Islet of Langerhans (tissue), 1 donor: ENCODE data around the gene GPC6.
A peak's percentile ranks its signal among the peaks of the same experiment; 100 is the strongest.

ENCODE experiments used
- FAIRE-seq: peaks from one replicate; lab custom pipeline; 2011; peaks lifted over from hg19 to GRCh38; lab: Jason Lieb, UNC

GPC6 gene

DNA sequence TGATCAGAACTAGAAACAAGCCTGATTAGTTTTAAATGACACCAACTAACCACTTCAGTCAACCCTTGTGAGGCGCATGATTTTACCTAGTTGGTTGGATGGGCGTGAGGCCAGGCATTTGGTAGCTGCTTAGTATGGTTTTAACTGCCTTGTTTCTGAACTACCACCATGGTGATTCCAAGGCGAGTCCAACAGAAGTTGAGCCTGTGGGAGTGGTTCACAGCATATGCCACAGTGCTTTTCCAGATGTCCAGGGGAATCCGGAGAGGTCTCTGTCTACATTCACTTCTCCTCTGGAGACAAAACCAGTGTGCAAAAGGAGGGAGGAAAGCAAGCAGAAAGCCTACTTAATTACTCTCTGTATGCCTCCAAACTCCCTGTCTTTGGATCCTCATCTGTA, 524.1 kb downstream of the GPC6 start:
- FAIRE-seq, result no peak

DNA sequence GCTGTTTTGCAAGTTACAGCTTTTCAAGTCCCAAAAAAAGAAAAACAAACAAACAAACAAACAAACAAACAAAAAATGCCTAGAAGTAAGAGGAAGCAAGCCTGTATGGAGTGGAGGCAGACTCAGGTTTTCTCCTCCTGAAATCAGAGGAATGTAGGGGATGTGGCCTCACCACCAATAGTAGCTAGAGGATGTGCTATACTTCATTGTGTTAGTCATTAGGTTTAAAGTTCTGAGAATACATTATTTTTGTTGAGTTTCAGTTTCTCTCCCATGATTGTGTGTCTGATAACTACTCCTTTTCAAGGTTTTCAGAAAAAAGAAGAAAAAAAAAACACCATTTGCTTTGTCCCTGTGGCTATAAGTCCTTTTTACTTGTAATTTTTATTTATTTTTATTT, 524.5 kb downstream of the GPC6 start:
- no peak for FAIRE-seq

DNA sequence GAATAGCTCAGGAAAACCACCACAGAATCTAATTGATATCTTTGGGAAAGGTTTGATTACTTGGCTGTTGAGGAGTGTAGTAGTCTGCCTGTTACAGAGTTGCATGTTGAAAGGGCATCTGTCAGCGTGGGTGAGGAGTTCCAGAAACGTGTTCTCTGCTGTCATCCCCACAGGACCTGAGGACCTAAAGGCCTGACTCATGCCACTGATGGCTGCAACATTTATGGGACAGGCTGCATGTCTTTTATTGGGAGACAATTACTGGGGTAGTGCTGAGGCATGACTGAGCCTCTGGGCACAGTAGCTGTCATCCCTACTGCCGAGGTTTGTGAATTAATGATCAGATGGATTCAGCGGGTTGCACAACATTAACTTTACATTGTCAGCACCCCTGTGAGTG, 525.9 kb downstream of the GPC6 start:
- FAIRE-seq, result no peak

DNA sequence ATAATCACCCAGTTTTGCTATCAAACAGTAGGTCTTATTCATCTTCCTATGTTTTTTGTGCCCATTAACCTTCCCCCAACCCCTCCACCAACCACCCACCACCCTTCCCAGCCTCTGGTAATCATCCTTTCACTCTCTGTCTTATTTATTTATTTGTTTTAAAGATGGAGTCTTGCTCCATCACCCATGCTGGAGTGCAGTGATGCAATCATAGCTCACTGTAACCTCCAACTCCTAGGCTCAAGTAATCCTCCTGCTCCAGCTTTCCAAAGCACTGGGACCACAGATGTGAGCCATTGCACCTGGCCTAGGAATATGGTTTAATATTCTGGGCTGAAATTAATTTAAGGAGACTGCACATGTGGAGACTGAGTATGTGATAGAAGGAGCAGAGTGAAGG, 527.0 kb downstream of the GPC6 start:
- FAIRE-seq, result no peak

DNA sequence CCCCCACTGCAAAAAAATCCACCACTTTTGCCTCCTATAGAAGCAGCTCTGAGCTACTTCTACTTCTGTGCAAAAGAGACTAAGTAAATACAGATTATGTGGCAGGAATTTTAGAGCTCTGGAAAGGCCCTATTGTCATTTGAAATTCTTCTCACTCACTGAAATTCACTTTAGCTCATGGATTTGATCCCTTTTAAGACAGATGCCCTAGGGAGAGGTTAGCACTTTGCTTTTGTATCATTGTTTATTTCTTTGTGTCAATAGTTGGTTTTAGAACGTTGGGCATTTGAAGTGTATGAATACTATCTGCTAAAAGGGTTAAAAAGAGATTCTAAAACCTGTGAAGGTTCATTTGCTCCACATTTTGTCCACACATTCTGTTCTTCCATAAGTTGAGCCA, 528.7 kb downstream of the GPC6 start:
- no peak for FAIRE-seq

DNA sequence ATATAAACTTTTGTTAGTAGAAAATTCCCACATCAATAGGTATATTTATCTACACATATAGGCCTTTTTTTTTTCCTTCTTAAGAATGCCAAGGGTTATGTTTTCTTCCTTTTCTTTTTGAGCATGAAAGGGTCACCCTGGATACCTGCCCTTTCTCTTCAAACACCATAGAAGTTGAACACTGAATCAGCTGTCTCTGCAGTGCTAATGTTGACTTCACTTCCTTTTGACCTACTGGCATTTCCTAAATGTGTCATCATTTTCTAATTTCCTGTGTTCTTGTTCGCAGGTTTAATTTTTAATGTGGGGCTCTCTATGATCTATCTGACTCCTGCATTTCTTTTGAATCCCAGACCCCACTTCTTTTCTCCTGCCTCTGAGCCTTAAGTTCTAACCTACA, 532.0 kb downstream of the GPC6 start:
- FAIRE-seq, result no peak

DNA sequence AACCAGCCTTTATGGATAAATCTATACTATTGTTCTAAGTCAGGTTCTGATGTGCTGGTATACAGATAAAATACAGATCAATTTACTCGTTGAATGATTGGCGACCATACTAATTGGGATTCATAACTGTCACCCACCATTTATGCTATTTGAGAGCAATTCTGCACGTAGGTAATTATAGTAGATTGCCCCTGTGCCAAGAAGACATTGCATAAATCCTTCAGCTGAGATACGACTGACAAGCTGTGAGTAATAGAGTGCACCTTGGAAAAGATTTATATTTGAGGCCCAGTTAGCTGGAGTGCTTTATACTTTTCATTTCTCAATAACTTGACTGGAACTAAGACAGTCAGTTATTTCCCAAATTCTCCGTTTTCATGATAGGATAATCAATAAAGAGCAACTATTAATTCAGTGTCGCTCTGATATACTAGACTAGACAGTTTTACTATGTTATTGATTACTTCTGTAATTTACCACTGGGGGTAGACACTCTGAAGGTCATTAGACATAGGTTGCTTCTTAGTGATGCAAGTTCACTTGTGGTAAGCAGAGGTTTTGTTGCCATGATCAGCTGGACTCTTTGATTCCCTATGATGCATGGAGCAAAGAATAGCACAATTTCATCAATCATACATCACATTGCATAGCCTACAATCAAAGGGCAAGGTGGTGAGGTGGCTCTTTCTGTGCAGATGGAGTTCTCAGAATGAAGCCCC, 536.3 kb downstream of the GPC6 start:
- no peak for FAIRE-seq

DNA sequence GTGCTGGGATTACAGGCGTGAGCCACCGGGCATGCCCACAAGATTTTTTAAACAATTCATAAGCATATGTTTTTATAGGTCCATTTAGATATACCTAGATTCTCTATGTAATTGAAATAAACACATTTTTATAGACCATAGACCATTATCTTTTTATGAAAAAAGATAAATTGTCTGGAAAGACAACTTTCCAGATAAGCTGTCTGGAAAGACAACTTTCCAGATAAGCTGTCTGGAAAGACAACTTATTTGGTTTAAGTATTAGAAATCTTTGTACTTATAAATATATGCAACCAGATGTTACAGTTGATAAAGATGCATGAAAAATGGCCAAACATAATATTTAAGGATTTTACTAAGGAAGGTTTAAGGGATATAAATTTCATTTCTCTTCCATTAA, 538.5 kb downstream of the GPC6 start:
- FAIRE-seq, result no peak

DNA sequence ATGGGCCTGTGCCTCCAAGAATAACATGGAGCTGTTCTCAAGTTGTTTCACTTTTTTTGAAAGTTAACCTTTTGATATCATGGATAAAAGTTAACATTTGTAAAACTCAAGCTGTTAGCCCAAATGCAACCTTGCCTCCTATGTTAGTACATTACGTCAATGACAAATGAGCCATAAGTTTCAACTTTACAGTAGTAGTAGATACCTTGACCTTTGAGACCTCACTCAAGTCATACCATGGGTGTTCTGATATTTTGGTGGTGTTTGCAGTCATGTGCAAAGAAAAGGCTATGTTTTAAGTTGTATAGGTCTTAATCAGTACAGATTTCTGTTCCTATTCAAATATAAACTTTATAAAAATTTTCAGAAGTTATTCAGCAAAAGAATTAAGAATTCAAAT, 539.2 kb downstream of the GPC6 start:
- no peak for FAIRE-seq

DNA sequence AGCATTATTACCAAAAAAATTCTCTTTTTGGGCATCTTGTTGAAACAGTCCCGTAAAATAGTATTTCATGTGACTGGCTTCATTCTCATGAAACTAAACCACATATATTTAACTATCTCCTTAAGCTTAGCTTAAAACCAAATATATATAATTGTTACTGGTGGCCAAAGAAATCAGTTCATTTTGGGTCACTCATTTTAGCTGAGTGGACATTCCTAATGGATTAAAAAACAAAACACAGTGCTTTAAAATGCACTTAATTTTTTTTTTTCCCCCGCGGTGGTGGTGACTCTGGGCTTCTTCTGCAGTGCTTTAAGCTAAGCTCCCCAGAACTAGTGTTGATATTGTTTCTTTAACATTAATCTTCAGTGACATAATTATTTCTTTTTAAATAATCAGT, 540.1 kb downstream of the GPC6 start:
- no peak for FAIRE-seq

DNA sequence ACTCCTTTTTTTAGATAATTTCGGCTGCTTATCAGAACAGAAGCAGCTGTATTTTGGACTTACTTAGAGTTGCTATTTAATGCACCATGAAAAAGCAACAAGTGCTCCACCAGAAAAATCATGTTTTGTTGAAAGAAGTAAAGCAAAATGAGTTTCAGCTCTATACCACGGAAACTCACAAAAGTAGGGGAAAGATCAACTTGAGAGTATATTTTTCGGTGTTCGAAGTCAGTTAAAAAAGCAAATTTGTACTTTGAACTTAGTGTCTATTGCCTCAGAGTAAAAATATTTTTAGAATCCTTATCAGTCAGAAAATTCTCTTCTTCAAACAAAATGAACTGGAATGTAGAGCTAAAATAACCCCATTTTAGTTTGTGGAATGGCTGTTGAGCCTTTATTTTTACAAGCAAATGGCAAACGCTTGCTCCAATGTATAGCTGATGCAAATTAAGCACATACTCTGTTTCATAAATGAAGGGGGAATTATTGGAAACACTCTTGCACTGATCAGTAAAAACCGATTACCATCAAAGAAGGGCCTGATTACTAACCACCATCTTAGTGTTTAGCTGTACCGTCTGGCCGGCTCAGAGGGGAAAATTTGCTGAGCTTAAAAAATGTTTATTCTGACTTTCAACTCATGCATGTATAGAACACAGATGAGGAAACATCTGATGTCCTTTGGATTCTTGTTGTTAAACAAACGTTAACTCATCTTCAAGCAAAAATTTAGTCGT, 540.7 kb downstream of the GPC6 start:
- no peak for FAIRE-seq

DNA sequence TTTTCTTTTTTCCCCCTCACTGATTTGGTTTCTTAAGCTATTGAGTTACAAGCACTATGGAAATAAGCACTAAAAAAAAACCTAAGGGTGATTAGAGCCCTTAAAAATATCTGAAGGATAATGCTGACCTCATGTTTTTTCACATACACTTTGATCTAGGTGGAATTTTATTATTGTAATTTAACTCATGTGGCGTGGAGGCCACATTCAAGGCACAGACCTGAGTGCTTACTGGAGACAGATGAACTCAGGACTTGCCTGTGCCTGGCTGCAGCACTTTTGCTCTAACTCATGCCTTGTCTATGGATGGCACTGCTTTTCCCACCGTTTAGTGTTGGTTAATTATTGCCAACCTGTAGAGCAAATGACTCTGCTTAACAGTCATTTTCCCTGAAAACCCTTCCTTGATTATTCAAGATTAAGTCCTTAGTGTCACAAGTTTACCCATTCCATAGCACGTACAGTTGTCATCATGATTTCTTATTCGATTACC, 541.4 kb downstream of the GPC6 start:
- peak; percentile 64 for FAIRE-seq

DNA sequence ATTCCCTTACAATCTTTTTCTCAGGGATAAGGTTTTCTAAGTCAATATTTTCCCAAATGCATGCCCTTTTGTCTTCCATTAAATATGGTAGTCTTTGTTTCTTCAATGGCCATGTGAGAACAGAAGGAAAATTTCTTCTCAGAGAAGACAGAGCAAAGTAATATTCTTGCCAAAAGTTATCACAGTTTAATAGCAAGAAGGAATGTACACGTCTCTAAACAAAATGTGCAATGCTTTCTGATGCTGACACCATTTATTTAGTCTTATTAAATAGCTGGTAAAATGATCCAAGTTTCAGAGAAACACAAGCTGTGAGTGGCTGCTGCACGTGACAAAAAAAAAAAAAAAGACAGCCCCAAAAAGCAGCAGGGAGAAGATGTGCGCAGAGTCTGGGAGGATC, 542.5 kb downstream of the GPC6 start:
- FAIRE-seq, result no peak

DNA sequence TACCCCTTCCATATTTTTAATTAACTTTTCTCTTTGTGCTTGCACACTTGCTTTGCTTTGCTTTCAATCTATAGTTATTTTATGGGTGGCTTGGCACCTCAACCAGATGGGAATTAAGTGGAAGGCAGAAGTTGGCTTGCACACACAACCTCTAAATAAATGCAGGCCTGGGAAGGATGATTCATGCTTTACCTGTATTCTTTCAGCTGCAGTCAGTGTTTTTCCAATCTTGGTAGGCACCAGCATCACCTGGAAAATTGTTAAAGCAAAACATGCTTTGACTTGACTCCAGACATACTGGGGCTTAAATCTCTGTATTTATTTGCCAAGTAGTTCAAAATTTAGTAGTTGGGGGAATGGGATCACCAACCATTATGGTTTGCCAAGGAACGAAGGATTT, 543.0 kb downstream of the GPC6 start:
- FAIRE-seq, result peak; percentile 30

DNA sequence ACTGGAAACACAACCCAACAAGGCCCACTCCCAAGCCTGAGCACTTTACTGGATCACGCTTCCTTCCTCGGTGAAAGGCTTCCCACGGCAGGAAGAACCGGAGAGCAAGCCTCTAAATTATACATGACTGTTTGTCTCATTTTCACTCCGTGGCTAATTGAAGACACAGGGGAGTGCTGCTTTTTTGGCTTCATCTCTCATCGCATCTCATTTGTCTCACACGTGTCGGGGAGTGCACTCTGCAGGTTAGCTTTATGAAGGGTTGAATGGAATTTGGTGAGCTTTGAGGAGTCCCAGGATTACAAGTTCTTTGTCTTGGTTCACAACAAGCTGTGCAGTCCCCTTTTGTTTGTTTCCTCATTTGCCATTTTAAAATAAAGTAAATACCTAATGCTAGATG, 544.6 kb downstream of the GPC6 start:
- FAIRE-seq, result no peak

DNA sequence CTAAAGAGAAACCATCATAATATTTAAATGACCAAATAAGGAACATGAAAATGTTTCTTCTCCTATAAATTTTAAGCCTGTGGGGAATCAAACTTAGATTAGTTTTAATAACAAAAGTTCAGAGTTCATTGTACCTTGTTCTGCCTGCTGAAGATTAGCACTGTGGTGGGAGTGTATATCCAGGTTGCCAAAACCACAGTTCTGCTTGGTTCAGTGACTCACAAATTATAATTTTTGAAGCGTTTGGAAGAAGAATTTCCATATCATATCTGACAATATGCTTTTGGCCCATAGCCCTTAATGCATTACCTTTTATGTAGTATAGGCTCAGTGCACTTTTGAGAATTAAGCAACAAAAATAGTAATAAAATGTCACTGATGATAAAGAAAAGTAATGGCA, 545.2 kb downstream of the GPC6 start:
- FAIRE-seq, result no peak

DNA sequence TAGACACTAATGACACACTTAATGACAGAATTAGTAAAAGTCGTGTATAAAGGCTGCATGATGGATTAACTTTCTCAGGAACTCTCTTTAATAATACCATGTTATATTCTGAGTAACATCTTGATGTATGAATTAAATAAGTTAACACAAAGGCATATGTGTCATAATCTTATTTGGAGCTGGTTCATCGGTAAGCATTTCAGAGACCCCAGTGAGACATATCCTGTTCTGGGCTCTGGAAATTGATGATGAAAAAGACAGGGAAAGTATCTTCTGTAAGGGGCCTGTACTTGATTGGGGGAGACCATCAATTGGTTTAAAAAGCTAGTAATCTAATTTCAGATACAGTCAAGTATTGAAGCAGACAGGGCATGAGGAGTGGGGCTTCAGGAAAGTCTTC, 547.9 kb downstream of the GPC6 start:
- peak; percentile 58 for FAIRE-seq

DNA sequence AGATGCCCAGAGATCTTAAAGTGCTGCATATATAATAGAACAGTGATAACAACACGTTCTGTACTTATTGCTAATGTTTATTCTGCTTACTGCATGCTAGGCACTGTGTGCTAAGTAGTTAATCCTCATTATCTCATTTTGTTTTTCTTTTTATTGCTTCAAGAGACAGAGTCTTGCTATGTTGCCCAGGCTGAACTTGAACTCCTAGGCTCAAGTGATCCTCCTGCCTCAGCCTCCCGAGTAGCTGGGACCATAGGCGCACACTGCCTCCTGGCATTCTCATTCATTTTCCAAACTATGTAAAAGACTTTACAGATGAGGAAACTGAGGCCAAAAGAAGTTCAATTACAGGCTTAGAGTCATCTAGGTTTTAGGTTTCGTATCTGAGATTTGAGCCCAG, 548.4 kb downstream of the GPC6 start:
- FAIRE-seq, result no peak

DNA sequence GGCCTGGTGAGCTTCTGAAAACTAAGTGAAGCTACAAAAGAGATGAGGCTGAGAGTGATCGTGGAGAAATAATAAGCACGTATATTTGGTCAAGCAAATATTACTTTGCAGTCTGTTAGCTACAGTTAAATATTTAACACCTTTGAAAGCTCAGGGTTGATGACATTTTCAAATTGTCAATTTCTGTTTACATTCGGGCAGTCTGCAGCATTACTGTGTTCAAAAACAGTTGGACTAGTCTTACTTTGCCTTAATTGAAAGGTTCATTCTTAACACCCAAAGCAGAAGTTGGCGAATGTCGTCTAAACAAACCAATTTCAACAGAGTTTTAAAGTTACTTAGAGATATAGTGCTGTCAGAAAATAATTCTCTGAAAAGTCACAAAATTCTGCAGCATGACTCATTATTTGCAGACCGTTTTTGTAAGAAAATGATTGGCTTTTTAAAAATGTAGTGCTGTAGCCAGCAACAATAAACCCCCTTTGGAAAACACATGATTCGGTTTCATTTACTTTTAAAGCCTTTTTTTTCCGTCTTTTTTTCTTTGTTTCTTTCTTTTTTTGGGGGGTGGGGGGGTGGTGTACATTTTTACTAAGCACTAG, 549.0 kb downstream of the GPC6 start:
- FAIRE-seq, result peak; percentile 96

DNA sequence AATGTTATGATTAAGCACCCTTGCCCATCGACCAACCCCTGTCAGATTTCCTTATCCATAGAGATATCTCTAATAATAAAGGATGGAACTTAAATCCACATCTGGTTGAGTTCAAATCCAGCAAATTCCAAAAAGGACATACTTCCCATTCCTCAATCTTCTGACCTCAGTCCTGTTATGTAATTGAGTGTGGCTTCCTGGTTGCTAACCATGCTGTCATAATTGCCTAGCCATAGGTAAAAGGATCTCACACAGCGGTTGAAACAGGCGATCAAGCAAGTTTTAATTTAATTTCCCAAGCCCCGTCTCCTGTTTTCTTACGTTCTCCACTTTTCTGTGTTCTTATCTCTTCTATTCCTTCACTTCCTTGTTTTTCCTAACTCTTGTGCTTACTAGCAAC, 550.3 kb downstream of the GPC6 start:
- no peak for FAIRE-seq

DNA sequence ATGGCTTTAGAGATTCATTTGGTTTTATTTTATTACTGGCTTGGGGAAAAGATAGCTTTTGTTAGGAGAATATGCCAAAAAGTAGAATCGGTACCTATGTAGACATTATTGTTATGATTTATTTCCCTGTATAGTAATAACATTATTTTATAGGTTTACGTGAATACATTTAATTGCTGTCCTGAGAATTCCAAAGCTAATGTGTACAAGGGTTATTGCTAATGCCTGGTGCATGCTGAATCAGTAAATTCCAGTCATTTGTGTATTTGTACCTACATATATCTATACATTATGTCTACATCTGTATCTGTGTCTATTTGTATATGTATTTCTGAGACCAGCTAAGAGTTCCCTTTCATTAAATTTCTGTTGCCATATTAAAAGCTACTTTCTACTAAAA, 550.9 kb downstream of the GPC6 start:
- no peak for FAIRE-seq

DNA sequence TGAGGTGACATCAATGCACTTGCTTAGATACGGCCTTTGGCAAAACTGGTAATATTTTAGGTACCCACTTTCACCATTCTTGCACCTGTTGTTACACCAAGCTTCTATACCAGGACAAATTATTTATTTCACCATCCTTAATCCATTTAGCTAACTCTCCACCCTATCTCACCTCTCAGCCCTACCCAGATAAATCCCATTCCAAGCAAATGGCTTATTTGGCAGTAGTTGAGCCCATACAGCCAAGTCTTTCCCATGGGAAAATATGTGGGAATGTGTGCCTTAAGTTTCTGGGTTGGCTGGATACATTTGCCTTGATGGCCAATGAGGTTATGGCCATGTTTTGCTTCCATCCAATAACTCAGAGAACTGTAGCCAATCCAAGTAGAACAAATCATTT, 551.9 kb downstream of the GPC6 start:
- no peak for FAIRE-seq

DNA sequence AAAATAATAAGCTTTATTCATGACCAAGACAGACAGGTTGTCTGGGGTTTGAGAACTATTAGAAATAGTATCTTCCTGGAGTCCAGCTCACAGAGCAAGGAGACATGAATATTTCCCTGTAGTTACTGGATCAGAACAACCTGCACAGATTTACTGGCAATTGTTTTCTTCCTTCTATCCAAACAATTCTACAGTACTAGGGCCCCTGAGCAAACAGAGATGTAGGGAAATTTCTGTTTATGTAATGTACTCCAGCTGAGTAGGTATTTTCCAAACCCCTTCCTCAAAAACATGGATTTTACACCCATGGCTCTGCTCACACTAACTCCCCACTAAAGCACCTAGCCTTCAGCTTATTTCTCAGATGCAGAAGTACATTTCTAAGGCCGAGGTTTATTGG, 557.6 kb downstream of the GPC6 start:
- FAIRE-seq, result no peak
